ENCODE measurements around the gene NDUFS5.

DNA sequence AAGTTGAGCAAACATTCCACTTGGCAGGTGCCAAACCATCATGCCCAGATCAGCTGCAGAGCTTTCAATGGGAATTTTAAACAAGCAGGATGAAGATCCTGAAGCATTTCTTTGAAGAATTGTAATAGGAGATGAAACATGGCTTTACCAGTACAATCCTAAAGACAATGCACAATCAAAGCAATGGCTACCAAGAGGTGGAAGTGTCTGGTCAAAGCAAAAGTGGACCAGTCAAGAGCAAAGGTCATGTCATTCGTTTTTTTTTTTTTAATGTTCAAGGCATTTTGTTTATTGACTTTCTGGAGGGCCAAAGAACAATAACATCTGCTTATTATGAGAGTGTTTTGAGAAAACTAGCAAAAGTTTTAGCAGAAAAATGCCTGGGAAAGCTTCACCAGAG is 3.0 kb upstream of the NDUFS5 start:
- TF ChIP-seq, protein P1, sequence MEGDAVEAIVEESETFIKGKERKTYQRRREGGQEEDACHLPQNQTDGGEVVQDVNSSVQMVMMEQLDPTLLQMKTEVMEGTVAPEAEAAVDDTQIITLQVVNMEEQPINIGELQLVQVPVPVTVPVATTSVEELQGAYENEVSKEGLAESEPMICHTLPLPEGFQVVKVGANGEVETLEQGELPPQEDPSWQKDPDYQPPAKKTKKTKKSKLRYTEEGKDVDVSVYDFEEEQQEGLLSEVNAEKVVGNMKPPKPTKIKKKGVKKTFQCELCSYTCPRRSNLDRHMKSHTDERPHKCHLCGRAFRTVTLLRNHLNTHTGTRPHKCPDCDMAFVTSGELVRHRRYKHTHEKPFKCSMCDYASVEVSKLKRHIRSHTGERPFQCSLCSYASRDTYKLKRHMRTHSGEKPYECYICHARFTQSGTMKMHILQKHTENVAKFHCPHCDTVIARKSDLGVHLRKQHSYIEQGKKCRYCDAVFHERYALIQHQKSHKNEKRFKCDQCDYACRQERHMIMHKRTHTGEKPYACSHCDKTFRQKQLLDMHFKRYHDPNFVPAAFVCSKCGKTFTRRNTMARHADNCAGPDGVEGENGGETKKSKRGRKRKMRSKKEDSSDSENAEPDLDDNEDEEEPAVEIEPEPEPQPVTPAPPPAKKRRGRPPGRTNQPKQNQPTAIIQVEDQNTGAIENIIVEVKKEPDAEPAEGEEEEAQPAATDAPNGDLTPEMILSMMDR (IDR thresholded peaks at IDR 0.05; ENCODE audit: low read depth, low read length) = no peak
- no peak for TF ChIP-seq EZH2phosphoT487 (IDR thresholded peaks at IDR 0.05; ENCODE audit: low read depth)

Data from OCI-LY3 (cell line).